MCF 10A (cell line): Measurements from ENCODE around the gene ENTREP1. TPM values are rescaled to one million over a fixed set of nuclear protein-coding genes. Genes with fewer than 3 reads are reported as not detected.

ENCODE experiments used
- Bru-seq: library from RNA; stranded (reverse); fragments of 400-500 nt; gene quantifications from one replicate; lab custom pipeline; 2021; lab: Mats Ljungman, UMichigan
- BruChase-seq, 2 experiments: library from RNA; stranded (reverse); fragments of 400-500 nt; gene quantifications; one replicate each; lab custom pipeline; 2021; lab: Mats Ljungman, UMichigan
- BruUV-seq: library from RNA; stranded (reverse); fragments of 400-500 nt; replicated peaks from 2 replicates; lab custom pipeline; 2021; lab: Mats Ljungman, UMichigan
- CTCF ChIA-PET: fragments of 300-600 bp; sonication (Branson Sonifier 250); formaldehyde crosslinking; extraction: SDS; loops from one replicate; lab custom pipeline; 2021; ENCODE audit warnings: antibody characterized with exemption, inconsistent platforms; lab: Yijun Ruan, JAX
- POLR2A ChIA-PET: fragments of 300-600, 350-650 bp; sonication (Branson Sonifier 250); formaldehyde crosslinking; extraction: SDS; loops from one replicate; lab custom pipeline; 2020; ENCODE audit warnings: antibody characterized with exemption, inconsistent platforms; lab: Yijun Ruan, JAX
- DNase-seq: peaks from one replicate; pipeline ENCODE4 v3.0.0-alpha.2; 2018; ENCODE audit not compliant: unreplicated experiment
- H3K27ac Mint-ChIP-seq: one replicate; pipeline ENCODE4 v1.8.0; 2022; ENCODE audit warnings: mild to moderate bottlenecking, low read depth, mixed read lengths; ENCODE audit not compliant: unreplicated experiment
- H3K27me3 Mint-ChIP-seq: one replicate; pipeline ENCODE4 v1.8.0; 2022; ENCODE audit warnings: mixed read lengths; ENCODE audit not compliant: insufficient read depth, unreplicated experiment
- H3K36me3 Mint-ChIP-seq: one replicate; pipeline ENCODE4 v1.8.0; 2022; ENCODE audit warnings: mild to moderate bottlenecking, moderate library complexity, mixed read lengths; ENCODE audit not compliant: insufficient read depth, unreplicated experiment
- H3K4me1 Mint-ChIP-seq: one replicate; pipeline ENCODE4 v1.8.0; 2022; ENCODE audit warnings: mixed read lengths; ENCODE audit not compliant: insufficient read depth, unreplicated experiment
- H3K4me3 Mint-ChIP-seq: one replicate; pipeline ENCODE4 v1.8.0; 2022; ENCODE audit warnings: mild to moderate bottlenecking, moderate library complexity, mixed read lengths; ENCODE audit not compliant: unreplicated experiment
- H3K9me3 Mint-ChIP-seq: one replicate; pipeline ENCODE4 v1.8.0; 2022; ENCODE audit warnings: mixed read lengths; ENCODE audit not compliant: unreplicated experiment
- intact Hi-C: fragments of 100-400 bp; cut with micrococcal nuclease; formaldehyde crosslinking; loops from 2 replicates; pipeline ENCODE4 v1.14.1; 2022
- long read RNA-seq: library from polyadenylated mRNA; stranded (forward); transcript quantifications from one replicate; pipeline ENCODE4 v2.0.0, GENCODE V29; 2022
- total RNA-seq: library from RNA; stranded (reverse); gene quantifications from 2 replicates; pipeline ENCODE4 v1.2.3, GENCODE V29; 2022
- TF ChIP-seq, protein P1 (sequence below): fragments of 200-600 bp; IDR thresholded peaks from one replicate; pipeline ENCODE4 v1.8.0; 2022; ENCODE audit warnings: antibody characterized with exemption, mild to moderate bottlenecking; ENCODE audit not compliant: unreplicated experiment

The ENTREP1 gene, protein sequence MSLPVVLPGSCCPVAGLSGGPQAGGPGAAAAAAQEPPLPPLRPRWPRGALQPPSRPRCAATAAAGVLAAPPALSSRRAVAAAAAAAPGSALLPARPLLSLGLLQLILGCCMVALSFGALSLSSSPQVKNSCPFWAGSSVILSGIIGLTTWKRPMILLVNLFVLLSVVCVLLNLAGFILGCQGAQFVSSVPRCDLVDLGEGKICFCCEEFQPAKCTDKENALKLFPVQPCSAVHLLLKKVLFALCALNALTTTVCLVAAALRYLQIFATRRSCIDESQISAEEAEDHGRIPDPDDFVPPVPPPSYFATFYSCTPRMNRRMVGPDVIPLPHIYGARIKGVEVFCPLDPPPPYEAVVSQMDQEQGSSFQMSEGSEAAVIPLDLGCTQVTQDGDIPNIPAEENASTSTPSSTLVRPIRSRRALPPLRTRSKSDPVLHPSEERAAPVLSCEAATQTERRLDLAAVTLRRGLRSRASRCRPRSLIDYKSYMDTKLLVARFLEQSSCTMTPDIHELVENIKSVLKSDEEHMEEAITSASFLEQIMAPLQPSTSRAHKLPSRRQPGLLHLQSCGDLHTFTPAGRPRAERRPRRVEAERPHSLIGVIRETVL
- total RNA-seq (0.35 and 0.74 TPM in 2 replicates), Bru-seq, nascent RNA (percentile 23 among the genes with signal in this experiment), BruChase-seq, experiment 1, labeled RNA remaining after a 6-hour chase (percentile 12 among the genes with signal in this experiment), BruChase-seq, experiment 2, labeled RNA remaining after a 2-hour chase (percentile 20 among the genes with signal in this experiment)
- long read RNA-seq, partial matches to known transcripts, result 0 of 1 reads
- long read RNA-seq, other reads (novel, unspliced or antisense), result 0 of 1 reads

DNA sequence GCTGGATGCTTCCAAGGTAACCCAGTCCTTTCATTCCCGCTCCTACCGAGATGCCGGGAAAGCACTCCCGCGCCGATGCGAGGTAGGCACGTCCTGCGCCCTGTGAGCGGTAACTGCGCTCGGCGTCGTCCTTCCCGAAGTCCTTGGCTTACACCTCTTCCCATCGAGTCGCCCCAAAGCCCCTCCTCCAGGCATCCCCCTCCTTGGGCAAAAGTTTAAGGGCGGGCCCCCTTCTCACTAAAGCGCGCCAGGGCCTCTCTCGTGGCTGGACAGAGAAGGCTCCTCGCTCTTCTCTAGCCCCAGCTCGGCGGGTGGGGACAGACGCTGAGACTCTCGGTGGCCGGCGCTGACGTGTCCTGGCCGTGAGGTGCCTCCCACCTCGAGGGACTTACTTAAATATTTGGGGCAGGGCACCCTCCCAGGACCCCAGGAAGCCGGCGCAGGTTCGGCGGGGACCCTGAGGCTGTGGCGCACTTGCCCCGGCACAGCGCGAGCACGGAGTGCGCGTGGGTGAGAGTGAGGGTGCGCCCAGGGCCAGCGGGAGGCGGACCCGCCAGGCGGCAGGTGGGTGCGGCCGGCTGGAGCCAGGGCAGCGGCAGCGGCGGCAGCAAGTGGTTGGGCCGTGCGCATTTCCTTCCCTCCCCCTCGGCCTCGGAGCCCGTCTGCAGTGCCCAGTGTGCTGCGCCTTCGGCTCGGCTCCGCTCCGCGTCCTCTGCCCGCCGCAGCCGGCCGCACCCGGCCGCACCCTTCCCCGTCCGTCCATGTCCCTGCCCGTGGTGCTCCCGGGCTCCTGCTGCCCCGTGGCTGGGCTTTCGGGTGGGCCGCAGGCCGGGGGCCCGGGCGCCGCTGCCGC lies at the start of gene ENTREP1:
Gene ENTREP1 (plus strand): TSS at position 667 of the 853 bp plus-strand sequence. CDS start 95 bp downstream, at position 762.
- BruUV-seq, result no TSS peak
- intact Hi-C loops, result no loop called here
- no peak within 1 kb of the TSS for H3K27ac Mint-ChIP-seq
- no peaks in the 10 kb centered on the region for H3K4me1 Mint-ChIP-seq
- ChIA-PET POLR2A (interaction anchor here (0.5 to 1.2 kb wide), 2 partner anchors 10 to 27 kb away, joined by 3 read pairs; no protein-coding TSS in a partner anchor), CTCF (interaction anchor here (0.7 to 1.0 kb wide), 4 partner anchors 16 to 325 kb away, joined by 3 read pairs; no protein-coding TSS in a partner anchor)
- DNase-seq, result peak; percentile 57
- peak within 1 kb of the TSS; percentile 62 for H3K4me3 Mint-ChIP-seq
- no peaks in the 10 kb centered on the region for H3K9me3 Mint-ChIP-seq
- H3K27me3 Mint-ChIP-seq, result peaks cover 40% of the 10 kb centered on the region
- no peaks in the 10 kb centered on the region for H3K36me3 Mint-ChIP-seq
- TF ChIP-seq, protein P1, sequence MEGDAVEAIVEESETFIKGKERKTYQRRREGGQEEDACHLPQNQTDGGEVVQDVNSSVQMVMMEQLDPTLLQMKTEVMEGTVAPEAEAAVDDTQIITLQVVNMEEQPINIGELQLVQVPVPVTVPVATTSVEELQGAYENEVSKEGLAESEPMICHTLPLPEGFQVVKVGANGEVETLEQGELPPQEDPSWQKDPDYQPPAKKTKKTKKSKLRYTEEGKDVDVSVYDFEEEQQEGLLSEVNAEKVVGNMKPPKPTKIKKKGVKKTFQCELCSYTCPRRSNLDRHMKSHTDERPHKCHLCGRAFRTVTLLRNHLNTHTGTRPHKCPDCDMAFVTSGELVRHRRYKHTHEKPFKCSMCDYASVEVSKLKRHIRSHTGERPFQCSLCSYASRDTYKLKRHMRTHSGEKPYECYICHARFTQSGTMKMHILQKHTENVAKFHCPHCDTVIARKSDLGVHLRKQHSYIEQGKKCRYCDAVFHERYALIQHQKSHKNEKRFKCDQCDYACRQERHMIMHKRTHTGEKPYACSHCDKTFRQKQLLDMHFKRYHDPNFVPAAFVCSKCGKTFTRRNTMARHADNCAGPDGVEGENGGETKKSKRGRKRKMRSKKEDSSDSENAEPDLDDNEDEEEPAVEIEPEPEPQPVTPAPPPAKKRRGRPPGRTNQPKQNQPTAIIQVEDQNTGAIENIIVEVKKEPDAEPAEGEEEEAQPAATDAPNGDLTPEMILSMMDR, result no peak

DNA sequence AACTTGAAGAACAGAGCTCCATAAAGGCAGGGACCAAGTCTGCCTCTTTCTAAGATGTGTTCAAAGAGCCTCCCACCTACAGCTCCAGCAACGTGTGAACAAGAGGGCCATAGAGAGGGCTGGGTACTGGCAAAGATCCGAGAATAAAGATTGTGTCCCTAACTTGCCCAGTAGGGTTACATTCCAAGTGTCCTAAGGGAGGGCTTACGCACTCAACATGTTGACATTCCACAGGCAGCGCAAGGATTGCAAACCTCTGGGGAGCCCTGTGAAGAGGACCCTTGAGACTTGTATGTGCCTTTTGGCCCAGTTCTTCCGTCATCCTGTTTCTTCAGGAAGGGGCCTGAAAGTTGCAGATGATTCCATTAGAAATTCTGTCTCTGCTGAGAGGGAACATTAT lies 48.2 kb upstream of the ENTREP1 start:
- ChIA-PET CTCF (no interaction called here), POLR2A (no interaction called here)
- no peak for DNase-seq
- Mint-ChIP-seq H3K36me3 (no peaks in the 10 kb centered on the region), H3K9me3 (peaks cover 7% of the 10 kb centered on the region), H3K27me3 (no peaks in the 10 kb centered on the region), H3K4me3 (no peak overlapping the region), H3K4me1 (no peaks in the 10 kb centered on the region), H3K27ac (no peak overlapping the region)
- BruUV-seq, result no TSS peak
- TF ChIP-seq, protein P1, result no peak
- intact Hi-C loops, result no loop called here

DNA sequence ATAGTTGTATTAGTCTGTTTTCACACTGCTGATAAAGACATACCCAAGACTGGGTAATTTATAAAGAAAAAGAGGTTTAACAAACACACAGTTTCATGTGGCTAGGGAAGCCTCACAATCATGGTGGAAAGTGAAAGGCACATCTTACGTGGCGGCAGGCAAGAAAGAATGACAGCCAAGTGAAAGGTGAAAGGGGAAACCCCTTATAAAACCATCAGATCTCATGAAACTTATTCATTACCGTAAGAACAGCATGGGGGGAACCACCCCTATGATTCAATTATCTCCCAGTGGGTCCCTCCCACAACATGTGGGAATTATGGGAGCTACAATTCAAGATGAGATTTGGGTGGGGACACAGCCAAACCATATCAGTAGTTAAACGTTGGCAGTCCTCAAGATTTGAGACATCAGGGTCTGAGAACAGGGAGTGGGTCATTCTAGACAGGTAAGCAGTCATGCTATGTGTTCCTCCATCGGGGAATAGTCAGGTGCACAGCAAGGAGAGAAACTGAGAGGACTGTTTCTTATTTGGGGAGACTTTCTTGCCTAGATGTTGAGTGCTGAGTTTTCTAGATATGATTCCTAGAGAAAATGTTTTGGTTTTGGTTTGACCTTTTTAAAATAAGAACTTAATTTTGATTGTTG lies 45.8 kb upstream of the ENTREP1 start:
- Mint-ChIP-seq H3K27ac (no peak overlapping the region), H3K4me3 (no peak overlapping the region), H3K36me3 (no peaks in the 10 kb centered on the region), H3K9me3 (peaks cover 7% of the 10 kb centered on the region), H3K4me1 (no peaks in the 10 kb centered on the region), H3K27me3 (peaks cover 21% of the 10 kb centered on the region)
- BruUV-seq, result no TSS peak
- ChIA-PET CTCF (no interaction called here), POLR2A (no interaction called here)
- DNase-seq, result no peak
- TF ChIP-seq, protein P1, result no peak
- intact Hi-C loops, result no loop called here
